HG03039 (cell line): ENCODE measurements around the gene TOMM40L.
"Not testable (repeated sequence)": the region's sequence is repeated elsewhere in the genome, so short reads cannot be mapped to it uniquely, and the experiment has no call there.

Experiments used
- ATAC-seq: cut with Tn5 transposase; IDR thresholded peaks from one replicate; pipeline ENCODE4 v1.9.1; 2021; ENCODE audit warnings: mild to moderate bottlenecking, moderate library complexity; ENCODE audit not compliant: unreplicated experiment

TOMM40L gene

DNA sequence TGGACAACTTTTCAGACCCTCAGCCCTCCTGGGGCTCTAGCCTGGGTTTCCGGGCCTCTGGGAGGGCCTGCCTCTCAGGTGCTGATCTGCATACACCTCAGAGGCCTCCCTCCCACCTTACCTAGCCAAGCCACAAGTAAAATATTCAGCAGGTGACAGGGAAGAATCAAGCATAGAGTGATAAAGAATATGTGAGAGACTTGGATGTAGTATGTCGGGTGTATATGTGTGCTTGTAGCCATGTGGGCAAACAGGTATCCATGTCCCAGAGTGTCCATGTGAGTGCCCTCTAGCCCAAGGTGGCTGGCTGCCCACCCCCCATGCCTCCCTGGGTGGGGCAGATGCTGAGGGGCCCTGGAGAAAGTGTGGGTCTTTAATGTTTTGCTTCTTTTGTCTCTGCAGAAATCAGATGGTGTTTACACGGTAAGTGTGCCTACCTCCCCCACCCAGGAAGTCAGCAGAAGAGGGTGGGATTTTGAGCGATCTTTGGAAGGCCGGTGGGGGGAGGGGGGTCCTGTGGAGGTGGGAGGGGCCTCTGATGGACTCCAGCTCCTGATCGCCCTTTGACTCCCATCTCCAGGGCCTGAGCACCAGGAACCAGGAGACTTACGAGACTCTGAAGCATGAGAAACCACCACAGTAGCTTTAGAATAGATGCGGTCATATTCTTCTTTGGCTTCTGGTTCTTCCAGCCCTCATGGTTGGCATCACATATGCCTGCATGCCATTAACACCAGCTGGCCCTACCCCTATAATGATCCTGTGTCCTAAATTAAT, 7.4 kb upstream of the TOMM40L start:
- ATAC-seq, result no peak

DNA sequence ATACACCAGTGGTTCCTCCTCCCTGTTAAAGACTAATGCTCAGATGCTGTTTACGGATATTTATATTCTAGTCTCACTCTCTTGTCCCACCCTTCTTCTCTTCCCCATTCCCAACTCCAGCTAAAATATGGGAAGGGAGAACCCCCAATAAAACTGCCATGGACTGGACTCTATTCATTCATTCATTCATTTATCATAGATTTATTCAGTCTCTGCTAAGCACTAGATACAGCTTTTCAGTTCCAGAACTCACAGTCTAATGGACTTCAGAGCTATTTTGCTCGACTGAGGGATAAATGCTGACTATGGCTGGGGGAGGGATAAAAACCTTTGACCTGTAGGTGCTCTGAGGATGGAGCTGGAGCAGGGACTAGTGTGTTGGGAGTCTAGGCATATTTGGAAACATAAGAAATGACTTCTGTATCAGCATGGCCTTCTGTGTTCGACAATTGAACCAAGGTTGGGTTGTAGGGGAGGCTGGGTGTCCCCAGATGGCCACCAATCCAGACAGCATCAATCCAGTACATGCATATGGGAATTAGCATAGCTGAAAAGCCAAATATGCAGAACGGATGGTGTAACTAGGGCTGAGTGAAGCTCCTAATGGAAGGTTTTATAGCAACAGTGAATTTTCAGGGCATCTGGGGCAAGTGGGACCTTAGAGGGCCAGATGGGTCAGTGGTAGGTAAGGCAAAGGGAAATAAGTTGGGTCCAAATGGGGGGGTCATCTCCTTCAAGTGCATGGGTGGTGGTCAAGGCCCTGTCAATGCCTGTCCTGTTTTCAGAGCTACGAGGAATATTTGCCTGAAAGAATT, 6.6 kb upstream of the TOMM40L start:
- ATAC-seq, result no peak

DNA sequence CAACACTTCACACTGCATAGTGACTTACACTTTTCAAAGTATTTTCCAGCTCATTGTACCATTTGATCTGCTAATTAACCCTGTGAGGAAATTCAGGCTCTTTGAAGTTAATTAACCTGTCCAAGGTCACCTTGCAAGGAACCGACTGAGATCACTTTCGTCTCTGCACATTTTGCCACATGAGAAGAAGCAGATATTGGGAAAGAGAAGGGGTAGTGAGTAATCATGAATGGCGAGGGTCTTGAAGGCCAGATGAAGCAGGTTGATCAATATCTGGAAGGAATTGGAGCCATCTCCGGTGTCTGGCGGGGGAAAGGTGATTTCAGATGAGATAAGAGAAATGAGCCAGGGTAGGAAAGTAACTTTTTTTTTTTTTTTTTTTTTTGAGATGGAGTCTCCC, 5.9 kb upstream of the TOMM40L start:
- no peak for ATAC-seq

DNA sequence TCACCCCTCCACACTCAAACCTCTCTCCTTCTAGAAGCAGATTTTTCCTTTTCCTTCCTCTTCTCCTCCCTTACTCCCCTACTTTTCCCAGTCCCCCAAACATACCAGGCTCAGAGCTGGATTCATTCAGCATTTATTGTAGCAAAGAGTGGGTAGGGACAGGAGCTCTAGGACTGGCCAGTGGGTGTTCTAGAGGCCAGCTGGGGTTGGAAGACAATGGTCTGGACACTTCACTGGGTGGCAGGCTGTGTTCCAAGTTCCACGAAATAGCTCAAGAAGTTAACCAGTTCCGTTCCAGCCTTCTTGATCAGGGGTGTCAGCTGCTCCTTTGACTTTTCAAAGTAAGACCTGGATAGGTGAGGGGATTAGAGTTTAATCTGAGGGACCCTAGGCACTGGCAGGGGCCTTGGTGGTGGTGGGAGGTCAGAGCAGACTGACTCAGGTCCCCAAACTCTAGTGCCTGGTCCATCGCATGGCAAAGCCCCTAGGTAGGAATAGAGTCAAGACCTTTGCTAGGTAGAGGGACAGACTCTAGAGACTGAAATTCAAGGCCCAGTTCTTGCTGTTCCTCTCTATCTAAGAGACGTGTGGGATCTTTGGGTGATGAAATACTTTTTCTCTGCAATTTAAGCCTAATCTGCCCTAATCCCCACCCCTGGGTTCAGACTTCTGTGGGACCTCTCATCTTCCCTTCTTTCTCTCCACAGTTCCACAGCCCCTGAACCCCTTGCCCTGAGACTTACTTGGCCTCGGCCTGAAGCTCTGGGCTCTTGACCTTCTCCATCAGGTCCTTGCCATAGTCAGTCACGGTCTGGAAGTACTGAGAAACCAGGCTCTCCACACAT, 3.5 kb upstream of the TOMM40L start:
- no peak for ATAC-seq

DNA sequence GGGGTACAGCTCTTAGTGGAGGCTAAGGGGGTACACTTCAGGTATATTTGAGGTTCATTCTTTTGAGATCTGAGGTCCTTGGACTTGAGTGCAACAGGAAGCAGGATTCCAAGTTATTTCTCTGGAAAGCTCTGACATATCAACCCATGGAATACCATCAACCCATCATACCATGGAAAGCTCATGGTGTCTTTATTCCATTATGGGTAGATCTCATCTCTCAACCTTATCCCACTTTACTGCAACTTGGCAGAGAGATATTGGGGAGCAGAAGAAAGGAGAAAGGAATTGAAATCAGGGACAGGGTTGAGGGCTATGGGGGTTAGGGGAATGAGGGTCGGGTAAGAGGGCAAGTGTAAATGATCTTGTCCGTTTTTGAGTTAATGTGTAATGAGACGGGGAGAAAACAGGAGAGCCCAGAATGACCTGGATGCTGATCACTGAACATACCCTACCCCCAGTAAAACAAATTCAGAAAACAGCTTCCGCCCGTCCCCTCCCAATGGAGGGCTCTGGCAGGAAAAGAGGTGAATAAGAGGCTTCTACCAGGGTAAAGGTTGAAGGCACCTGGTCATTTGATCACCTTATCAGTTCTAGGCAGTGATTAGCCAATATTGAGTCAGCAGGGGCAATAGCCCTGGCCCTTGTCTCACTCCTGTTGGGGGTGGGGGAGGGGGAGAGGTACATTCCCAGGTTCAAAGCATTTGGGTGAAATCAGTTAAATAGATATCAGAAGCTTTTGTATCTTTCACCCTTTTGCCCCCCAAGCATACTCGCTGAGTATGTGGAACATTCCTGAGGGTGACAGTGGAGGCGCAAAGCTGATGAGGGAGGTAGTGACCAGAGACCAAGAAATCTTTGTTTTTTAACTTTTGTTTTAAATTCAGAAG, 1.8 kb upstream of the TOMM40L start:
- ATAC-seq, result no peak

DNA sequence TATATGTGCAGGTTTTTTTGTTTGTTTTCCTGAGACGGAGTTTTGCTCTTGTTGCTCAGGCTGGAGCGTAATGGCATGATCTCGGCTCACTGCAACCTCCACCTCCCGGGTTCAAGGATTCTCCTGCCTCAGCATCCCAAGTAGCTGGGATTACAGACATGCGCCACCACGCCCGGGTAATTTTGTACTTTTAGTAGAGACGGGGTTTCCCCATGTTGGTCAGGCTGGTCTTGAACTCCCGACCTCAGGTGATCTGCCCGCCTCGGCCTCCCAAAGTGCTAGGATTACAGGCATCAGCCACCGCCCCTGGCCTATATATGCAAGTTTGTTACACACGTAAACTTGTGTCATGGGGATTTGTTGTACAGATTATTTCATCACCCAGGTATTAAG, 1.2 kb upstream of the TOMM40L start:
- not testable (repeated sequence) for ATAC-seq

DNA sequence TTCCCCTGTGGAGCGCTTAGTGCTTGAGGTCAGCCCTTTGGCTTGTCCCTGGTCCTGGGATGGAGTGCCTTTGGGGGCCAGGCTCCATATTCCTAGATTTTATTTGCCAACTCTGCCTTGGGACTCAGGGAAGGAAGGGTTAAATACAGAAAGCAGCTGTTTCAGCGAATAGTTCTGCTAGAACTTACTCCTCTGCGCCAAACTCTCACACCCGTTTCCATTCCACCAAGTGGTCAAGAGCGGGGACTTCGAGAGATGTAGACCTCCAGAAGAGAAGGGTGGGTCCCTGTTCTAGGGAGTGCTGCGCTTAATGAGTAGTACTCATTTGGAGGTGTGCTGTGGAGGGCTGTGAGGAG, 704 bp upstream of the TOMM40L start:
- ATAC-seq, result no peak

DNA sequence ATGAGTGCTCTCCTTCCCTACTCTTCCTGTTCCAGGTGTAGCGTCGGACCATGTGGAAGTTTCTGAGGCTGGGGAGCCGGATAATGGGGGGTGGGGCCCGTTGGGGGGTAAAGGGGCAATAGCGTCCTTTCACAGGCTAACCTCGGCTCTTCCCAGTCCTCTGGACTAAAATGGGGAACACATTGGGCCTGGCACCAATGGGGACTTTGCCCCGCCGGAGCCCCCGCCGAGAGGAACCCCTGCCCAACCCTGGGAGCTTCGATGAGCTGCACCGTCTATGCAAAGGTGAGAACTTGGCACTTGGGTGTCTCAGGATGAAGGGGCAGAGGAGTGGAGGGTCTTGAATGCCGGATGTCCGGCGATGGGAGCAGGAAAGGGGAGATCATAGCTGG, 456 bp downstream of the TOMM40L start:
- ATAC-seq, result no peak

DNA sequence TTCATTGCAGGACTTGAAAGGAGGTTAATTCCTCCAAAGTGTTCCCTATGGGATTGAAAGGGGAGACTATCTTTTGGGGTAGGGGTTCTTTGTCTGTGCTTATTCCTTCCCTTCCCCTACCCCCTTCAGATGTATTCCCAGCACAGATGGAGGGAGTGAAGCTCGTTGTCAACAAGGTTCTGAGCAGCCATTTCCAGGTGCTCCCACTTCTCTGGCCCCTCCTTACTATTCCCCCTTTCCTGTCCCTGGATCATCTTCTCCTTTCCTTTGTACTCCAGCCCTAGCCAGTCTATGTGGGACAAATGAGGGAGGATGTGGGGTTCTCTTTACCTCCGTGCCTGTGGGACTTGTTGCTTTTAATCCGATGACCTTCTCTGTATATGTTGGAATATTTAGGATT, 899 bp downstream of the TOMM40L start:
- ATAC-seq, result no peak

DNA sequence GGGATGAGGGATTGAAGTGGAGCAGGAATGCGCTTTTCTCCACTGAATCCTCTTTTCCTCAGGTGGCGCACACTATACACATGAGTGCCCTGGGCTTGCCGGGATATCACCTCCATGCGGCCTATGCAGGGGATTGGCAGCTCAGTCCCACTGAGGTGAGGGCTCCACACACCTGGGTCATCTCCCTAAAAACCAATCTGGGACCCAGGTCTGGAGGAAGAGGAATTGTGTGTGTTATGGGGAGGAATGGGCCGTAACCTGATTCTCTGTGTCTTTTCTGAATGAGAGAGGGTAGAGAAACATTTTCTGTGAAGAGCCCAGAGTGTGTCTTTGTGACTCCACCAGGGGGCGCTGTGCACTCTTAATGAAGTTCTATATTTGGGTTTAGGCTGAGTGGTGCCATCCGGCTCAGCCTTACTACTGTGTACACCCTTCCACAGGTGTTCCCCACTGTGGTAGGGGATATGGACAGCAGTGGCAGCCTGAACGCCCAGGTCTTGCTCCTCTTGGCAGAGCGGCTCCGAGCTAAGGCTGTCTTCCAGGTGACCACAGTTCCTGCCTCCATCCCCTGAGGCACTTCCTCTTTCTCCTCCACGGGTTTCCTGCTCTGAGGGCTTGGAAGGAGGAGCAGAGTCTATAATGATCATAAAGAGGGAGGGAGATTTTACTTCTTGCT, 1.5 kb downstream of the TOMM40L start:
- ATAC-seq, result peak; percentile 31

DNA sequence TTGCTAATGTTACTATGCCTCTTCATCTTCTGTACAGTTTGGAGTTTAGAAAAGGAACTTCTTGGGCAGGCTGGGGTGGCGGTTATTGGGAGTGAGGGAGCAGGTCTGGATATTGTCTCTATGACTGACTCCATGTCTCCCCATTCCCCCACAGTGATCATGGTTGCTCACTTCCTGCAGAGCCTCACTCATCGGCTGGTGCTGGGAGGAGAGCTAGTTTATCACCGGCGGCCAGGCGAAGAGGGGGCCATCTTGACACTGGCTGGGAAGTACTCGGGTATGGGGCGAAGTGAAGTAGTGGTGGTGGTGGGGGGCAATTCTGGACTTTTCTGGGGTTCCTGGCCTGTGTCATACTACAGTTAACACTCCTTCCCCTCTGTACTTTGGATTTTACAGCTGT, 2.2 kb downstream of the TOMM40L start:
- ATAC-seq, result no peak

DNA sequence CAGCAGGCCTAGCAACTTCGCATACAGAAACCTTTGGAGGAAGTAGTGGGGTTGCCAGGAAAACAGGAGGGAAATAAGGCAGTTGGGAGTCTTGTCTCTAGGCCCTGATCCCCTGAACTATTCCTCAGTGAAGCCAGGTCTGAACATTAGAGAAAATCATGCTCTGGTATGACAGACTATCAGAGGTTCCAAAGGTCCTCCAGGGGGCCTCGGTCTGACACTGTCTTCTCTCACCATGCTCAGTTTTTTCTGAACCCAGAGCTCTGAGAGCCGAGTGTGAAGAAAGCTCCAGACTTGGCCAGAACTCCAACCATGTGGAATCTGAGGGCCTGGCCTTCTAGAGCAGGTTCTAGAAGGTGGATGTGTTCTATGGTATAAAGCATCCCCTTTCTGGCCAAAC, 4.0 kb downstream of the TOMM40L start:
- ATAC-seq, result no peak

DNA sequence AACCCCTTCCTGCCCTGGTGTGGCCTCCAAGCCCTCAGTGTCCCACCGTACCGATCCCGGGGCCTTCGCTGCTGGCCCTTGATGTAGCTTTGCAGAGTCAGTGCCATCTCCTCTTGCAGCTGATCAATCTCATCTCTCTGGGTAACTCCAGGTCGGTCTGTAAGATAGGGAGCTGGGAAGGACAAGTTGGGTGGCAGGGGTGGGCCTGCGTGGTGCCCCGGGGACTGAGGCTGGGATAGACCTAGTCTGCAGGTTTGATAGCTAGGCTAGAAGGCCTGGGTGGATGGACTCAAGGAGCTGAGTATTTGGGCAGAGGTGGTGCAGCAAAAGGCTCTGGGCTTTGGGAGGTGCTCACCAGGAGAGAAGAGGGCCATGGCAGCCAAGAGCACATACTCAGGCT, 4.9 kb downstream of the TOMM40L start:
- no peak for ATAC-seq

DNA sequence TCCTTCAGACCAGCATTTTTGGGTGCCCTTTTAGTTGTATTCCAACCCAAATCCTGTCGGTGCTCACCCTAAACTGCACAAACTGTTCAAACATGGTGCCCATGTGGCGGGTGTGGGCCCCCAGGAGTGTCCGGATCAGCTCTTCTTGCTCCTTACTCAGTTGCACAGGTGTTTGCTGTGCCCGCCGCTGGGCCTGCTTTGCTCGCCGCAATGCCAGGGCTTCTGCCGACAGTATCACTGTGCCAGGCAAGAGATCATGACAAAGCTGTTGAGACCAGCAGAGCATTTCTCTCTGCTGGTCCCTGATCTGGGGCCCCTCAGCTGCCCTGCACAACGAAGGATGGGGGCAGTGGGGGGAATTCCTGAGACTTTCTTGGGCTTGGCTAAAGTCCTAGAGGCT, 7.2 kb downstream of the TOMM40L start:
- no peak for ATAC-seq

DNA sequence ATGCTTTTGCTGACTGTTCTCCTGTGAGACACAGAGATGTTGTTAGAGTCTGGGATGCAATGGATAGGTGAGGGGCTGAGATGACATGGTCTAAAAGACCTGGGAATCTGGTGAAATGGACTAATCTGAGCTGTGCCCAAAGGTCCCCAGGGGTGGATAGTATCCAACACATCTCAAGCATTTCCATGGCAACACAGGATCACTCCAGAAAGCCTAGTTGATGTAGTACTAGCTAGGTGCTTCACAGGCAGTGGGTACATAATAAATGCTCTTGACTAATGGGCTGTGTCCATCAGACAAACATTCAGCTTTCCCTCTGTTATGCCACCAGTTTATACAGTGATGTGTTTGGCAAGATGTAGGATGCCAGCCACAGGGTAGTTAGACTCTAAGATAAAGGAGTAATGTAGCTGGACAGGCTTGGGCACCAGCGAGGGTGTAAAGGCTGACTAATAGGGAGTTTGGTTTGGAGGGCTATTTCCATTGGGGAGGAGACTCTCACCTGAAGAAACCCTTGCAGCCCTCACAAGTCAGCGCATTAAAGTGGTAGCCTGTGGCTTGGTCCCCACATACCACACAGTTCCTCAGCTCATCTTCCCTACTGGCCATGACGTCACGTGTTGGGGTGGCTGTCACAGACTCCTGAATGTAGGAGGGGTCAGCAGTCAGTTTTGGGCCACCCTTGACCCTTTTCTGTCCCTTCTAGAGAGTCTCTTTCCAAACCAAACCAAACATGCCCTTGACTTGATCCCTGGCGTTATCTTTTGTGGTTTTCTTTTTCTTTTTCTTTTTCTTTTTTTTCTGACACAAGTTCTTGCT, 10.3 kb downstream of the TOMM40L start:
- no peak for ATAC-seq

DNA sequence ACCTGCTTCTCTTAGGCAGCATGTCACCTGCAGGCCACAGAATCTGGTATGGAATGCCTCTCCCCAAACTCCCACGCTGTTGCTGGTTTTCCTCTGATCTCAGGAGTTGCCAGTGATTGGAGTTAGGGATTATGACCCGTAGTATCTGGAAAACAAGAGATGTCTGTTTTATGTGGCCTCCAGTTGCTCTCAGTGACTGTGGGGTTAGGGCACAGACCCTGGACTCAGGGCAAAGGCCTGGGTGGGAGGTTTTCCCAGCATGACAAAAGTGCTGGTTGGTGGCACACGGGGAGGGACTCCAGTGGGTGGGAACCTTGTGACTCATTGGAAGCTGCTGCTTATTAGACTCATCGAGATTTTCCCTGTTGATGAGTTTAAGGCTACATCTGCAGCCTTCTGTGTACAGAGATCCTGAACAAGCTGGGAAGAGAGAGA, 12.2 kb downstream of the TOMM40L start, which contains the start of gene NR1I3:
Gene NR1I3, minus strand, starts transcription at position 165 of the 435 bp plus-strand sequence. CDS start 1,638 bp downstream, outside the sequence.
- no peak for ATAC-seq

DNA sequence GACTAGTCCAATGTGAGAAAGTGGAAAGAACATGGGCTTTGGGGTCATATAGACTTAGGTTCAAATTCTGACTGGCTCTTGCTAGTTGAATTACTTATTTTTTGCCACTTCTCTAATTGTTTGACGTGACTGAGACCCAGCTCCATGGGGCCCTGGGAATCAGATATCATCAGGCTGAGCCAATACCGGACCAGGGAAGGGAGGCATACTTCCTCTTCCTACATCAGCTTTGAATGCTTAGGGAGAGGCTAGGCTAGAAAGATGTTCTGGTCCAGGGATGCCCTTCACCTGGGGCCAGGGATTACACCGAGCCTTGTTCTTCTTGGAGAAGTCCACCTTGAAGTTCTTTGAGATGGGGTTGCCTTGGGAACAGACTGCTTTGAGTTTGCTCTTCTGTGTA, 15.8 kb downstream of the TOMM40L start:
- no peak for ATAC-seq

DNA sequence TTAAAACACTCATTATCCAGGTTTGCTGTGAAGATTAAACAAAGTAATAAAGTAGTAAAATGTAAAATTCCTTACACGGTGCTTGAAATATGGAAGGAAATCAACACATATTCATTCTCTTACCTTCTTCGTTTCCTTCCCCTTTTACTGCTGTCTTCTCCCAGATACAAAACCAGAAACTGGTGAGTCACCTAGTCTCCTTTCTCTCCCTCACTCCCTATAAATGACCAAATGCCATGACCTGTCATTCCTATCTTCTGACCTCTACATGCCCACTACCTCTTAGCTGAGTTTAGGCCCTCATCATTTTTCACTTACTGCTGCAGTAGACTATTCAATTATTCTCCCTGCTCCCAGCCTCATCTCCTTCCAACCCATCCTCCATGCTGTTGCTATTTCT, 16.5 kb downstream of the TOMM40L start:
- ATAC-seq, result no peak

DNA sequence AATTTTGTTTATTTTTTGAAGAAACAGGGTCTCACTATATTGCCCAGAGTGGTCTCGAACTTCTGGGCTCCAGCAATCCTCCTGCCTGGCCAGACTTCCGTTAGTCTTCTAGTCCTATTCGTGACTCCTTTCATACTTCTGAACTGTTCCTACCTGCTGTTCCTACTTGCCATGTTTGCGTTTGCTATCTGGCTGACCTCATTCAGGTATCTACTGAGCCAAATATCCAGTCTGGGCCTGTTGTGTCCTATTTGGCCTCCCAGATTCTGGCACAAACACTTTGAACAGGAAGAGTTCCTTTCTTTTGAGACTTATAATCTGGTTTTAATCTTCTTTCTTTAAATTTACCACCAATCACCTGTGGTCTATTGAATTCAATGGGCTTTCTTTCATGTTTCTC, 19.0 kb downstream of the TOMM40L start:
- ATAC-seq, result no peak
